NCI-H2171 treated with DMSO at 0.1 percent for 48 hours (cell line): ENCODE data around the gene B3GALT2.
A peak's percentile ranks its signal among the peaks of the same experiment; 100 is the strongest.
"Not testable (repeated sequence)": the region's sequence is repeated elsewhere in the genome, so short reads cannot be mapped to it uniquely, and the experiment has no call there.

Experiments used
- DNase-seq: peaks from one replicate; lab custom pipeline; 2025; lab: John Stamatoyannopoulos, UW

B3GALT2 gene, protein sequence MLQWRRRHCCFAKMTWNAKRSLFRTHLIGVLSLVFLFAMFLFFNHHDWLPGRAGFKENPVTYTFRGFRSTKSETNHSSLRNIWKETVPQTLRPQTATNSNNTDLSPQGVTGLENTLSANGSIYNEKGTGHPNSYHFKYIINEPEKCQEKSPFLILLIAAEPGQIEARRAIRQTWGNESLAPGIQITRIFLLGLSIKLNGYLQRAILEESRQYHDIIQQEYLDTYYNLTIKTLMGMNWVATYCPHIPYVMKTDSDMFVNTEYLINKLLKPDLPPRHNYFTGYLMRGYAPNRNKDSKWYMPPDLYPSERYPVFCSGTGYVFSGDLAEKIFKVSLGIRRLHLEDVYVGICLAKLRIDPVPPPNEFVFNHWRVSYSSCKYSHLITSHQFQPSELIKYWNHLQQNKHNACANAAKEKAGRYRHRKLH

DNA sequence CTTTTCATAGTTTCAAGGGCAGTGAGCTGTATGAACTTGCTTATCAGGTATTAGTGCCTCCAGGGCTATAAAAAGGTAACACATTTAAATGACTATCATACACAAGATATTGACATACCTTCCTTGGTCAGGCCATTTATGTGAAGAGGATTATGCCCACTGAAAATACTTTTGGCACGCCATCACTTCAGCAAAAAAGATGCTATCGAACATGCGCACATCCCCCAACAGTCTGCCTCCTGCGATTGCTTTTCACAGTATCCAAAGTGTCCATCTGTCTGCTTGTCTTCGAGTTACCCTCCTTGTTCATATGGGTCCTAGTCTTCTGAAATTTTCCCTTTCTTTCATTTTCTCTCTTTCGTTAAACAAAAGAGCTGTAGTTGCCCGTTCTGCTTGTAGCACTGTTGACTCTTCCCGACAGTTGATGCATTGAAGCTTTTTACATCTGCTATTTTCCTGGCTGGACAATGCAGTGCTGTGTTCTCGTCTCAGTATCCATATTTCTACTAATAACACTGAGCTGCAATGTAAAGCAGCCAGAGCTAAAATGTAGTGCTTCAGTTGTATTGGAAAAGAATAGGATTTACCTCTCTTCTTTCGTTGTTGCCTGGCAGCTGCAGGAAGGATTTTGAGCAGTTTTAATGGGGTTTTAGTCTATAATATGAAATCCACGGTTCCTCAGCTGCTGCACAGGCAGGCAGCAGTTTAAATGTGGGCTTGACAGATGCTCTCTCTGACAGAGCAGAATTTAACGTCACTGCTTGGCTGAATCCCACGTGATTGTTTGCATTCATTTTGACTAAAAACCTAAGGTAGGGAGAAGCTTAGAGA lies at the start of gene B3GALT2:
B3GALT2 (minus strand) TSS at position 713 of the 831 bp plus-strand sequence. CDS start 5,051 bp downstream, outside the sequence.
- DNase-seq = peak; percentile 84

DNA sequence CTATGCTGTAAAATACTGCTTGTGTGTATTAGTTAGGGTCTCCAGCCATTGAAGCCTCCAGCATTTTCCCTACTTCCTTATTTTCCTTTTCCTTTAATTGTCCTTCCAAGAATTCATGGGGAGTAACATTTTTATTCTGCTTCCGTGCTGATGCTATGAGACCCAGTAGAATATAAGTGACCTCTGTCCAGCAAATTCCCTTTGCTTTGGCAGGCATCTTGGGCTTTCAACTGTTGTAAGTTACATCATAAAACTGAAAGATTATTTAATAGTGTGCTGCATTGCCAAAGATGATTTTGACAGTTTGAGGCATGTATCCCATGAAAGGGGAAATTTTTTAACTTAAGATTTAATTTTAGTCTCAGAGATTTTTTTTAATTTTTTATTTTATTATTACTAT lies 48.1 kb upstream of the B3GALT2 start:
- DNase-seq = no peak

DNA sequence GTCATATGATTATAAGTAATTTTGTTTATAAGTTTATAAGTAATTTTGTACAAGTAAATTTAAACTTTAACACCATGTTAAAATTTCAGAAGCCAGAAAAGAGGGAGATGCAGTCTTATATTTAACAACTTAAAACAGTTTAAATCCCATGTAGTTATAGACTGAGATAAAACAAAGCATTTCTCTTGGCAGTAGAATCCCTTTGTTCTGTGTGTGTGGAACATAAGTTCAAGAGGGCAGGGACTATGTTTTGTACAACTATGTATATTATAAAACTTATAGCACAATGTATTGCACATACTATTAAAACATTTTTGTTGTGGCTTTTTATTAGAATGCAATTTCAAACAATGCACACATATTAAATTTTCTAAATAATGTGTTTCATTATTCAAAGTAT lies 44.7 kb upstream of the B3GALT2 start:
- not testable (repeated sequence) for DNase-seq

DNA sequence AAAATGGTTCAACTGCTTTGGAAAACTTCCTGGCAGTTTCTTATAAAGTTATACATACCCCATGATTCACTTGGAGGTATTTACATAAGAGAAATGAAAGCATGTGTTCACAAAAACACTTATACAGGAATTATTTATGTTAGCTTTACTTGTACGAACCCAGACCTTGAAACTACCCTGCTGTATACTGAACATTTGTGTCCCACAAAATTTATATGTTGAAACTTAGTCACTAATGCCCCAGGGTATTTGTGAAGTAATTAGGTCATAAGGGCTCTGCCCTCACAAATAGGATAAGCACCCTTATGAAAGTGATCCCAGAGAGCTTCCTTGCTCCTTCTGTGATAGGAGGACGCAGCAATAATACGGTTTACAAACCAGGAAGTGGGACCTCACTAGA lies 42.7 kb upstream of the B3GALT2 start:
- DNase-seq = no peak

DNA sequence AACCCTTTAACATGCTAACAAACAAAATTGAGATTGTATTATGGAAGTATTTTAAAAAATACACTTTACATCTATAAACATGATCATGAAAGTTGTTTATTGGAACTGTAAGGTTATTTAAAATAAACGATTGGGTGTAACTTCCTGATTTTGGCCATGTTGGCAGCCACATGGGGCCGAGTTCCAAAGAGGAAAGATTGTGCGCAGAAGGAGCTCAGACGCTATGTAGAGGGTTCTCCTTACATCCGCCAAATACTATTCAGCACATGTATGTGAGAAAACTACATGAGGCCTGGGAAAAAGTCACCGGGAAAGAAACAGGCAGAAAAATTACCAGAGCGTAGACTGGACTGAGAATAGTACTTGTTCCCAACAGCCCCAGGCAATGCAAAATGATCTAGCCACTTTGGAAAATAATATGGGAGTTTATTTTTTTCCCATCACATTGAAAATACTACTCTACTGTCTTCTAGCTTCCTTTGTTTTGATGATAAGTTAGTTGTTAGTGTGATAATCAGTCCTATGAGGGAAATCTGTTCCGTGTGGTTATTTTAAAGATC lies 35.7 kb upstream of the B3GALT2 start:
- no peak for DNase-seq

DNA sequence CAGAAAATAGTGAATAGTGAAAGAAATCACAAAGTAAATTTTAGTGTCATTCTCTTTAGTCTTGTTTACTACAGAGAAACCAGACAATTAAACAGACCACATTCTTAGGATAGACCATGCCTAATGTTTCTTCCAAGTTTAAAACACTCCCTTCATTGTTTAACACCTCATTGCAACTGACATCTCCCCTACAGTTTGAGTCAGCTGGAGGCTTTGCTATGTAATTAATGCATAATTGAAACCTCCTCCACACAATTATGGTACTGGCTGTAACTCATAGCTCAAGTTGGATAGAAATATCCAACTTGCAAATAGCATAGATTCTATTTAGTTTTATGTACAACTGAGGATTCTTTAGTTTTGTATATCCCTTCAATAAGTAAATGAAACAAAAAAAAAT lies 35.2 kb upstream of the B3GALT2 start:
- no peak for DNase-seq

DNA sequence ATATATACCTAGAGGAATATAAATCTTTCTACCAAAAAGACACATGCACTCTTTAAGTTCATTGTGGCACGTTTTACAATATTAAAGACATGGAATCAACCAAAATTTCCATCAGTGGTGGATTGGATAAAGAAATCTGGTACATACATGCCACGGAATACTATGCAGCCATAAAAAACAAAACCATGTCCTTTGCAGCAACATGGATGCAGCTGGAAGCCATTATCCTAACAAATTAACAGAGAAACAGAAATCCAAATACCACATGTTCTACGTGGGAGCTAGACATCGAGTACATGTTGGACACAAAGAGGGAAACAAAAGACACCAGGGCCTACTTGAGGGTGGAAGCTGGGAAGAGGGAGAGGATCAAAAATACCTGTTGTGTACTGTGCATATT lies 33.0 kb upstream of the B3GALT2 start:
- no peak for DNase-seq

DNA sequence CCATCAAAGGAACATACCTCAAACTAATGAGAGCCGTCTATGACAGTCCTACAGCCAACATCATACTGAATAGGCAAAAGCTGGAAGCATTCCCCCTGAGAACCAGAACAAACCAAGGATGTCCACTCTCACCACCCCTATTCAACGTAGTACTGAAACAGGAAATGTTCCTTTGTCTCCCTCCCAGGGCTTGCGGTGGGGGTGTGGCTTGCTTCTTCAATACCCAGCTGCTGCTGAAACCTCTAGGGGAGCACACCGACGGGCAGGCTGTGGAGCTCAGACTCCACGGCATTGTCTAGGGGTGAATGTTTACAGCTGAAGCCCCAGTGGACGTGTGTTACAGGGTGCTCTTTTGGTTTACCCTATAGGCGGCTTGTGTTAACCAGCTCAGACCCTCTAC lies 30.5 kb upstream of the B3GALT2 start:
- no peak for DNase-seq

DNA sequence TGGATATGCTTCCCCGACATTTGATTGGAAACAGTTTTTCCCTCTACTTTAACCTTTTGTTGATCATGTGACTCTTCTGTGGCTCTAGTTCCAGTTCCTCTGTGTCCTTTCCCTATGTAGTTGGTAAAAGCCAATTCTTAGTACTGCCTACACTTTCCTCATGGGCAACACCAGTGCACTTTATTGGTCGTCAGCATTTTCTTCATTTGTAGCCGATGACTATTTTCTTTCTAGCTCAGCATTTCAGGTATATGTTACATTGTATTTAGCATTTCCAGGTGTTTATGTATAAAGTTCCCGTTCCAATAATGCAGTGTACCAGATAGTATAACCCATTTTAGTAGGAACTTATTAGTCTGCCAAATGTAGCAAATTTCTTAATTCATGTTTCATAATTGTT lies 27.6 kb upstream of the B3GALT2 start:
- DNase-seq = no peak

DNA sequence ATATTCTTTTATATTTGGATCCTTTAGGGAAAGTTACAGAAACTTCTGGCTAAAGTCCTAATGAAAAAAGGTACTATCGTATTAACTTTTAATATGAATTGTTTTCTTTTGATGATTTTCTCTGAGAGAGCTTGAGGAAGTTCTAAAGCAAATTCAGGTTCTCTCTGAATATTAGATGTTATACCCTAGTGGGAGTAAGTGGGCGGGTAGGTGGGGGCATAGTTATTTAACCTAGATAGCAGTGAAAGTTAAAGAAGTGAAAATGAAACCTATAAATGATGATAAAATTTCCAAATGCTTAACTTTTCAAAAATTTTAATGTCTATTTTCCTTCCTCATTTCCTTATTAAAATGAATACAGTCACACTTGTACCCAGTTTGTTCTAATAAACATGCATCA lies 26.2 kb upstream of the B3GALT2 start:
- DNase-seq = no peak

DNA sequence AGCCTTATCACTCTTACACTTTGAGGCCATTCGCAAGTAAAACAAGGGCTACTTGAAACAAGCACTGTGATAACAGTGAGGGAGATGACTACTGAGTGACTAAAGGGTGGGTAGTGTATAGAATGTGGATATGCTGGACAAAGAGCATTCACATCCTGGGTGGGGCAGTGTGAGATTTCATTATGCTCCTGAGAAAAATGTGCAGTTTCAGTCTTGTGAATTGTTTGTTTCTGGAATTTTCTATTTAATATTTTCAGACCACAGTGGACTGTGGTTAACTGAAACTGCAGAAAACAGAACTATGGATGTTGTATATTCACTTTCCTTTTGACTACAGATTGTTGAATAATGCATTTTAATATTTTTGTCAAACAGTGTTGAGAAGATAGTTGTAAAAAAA lies 25.1 kb upstream of the B3GALT2 start:
- no peak for DNase-seq

DNA sequence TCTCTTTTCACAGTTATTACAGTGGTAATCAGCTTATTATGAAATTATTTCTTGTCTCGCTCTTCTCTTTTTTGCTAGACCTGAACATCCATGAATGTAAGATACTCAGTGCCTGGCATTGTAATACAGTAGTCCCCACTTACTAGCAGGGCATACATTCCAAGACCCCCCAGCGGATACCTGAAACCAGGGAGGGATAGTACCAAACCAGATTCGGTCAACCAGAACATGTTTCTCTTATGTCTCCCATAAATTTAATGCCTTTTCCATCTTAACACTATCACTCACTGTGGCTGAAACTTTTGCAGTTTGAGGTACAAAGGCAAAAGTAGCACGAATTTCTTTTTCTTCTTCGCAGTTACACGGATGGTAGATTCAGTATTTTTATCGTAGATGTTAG lies 24.6 kb upstream of the B3GALT2 start:
- no peak for DNase-seq

DNA sequence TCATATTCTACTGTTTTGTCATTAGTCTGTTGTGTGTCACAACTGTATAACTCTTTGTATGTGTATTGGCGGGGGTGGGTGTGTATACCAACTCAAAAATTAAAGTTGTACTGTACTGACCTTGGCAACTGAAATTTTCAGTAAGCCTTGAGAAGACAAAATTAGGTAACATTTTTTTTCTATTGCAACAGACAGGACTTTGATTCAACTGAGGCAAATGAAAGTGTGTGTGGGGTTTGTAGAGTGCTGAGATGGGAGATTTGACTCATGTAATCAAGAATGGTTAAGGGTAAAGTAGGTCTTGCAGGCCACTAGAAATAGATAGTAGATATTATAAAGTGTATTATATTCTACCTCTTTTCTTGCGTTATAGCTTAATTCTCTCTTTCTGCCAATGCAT lies 14.6 kb upstream of the B3GALT2 start:
- DNase-seq = no peak

DNA sequence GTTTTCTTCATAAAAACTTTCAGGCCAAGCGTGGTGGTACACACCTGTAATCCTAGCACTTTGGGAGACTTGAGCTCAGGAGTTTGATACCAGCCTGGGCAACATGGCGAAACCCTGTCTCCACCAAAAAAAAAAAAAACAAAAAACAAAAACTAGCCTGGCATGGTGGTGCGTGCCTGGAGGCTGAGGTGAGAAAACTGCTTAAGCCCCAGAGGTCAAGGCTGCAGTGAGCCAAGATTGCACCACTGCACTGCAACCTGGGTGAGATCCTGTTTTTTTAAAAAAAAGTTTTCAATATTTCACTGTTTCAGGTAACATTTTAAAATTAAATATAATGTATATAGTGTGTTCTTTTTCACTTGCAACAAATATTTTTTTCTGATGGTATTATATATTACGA lies 13.5 kb upstream of the B3GALT2 start:
- no peak for DNase-seq

DNA sequence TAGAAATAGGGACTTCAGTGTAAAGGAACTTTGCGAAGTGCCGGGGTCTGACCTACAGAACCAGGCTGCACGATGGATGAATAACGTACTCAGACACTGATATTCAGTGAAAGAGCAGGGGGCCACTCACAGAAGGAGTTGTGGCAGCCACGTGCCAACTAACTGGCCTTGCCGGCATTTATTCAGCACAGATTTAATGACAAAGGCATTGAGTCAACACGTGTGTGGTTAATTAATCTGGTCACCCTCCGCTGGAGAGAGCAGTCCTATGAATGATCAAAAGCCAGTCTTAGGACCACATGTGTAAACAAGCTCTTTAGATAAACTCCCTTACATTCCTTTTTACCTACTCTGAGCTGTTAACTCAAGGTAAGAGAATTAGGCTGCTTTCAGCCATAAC lies 6.2 kb upstream of the B3GALT2 start:
- DNase-seq = no peak

DNA sequence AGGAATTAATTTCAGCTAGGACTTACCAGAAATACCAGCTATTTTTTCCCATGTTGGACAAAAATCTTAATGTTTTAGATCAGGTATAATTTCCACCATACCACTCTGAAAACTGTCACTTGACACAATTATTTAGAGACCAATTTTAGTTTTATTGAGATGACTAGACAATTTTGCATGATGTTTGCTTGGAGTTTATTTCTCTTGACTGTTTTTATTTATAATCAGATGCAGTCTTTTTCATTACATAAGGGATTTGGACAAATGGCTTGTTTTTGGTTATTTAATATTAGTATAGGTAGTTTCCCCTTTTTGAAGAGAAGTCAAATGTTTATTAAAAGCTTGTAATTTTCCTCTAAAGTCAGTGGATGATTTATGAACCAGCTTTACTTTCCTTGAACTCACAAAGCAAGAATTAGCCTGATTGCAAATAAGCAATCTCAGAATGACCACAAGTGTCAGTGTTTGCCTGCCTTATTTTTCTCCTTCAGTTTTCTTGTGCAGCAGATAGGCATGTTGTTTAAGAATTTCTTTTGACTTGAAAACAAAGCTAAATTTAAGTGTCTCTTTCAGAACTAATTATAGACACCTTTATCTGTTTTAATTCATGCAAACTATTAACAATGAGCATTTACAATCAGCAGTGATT lies 3.8 kb upstream of the B3GALT2 start:
- peak; percentile 16 for DNase-seq

DNA sequence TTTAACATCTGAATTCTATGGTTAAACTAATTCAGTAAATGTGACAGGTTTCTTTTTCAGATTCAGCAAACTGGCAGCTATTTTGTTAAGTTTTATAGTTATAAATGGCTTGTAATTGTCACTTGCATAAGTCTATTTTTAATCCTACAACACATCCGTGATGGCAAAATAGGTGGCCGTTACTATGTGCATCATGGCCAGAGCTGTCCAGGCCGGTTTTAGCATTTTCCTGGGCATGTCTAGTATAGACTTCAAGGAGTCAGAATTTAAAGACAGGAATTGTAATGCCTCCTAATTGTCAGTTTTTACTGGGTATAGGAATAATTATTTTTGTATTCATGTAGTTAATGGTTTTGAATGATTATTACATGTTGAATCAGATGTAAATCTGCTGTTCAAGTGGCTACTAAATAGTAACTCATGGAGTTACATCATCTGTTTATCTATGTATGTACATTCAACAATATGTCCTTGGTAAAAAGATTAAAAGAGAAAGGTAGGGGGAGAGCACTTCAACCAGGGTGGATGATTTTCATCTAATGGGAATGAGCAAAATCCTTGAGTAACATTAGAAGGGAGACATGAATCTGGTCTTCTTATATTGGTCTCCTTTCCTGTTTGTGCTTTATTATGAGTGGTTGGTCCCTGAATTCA lies 3.2 kb upstream of the B3GALT2 start:
- DNase-seq = no peak

DNA sequence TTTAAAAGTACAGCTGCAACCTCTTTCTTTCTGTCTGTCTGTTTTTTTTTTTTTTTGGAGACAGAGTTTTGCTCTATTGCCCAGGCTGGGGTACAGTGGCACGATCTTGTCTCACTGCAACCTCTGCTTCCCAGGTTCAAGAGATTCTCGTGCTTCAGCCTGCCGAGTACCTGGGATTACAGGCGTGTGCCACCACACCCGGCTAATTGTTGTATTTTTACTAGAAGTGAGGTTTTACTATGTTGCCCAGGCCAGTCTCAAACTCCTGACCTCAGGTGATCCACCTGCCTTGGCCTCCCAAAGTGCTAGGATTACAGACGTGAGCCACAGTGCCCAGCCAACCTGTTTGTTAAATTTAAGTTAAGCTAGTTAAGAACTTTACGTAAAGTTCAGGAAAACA lies 2.5 kb upstream of the B3GALT2 start:
- DNase-seq = not testable (repeated sequence)

DNA sequence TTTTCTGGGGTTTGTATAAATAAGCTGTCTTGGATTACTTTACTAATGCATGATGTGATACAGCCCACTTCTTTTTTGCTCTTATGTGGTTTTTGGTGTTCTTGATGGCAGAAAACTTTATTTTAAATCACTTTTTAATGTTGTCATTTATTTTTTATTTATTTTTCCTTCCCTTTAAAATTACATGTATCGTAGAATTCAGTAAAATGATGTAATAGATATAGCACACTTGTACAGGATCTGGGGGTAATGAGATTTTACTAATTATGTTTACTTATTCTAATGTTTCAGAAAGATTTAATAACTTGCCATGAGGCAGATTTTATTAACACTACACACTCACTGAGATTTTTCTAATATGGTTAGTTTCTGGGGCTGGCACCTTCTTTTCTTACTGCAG lies 701 bp upstream of the B3GALT2 start:
- DNase-seq = no peak

DNA sequence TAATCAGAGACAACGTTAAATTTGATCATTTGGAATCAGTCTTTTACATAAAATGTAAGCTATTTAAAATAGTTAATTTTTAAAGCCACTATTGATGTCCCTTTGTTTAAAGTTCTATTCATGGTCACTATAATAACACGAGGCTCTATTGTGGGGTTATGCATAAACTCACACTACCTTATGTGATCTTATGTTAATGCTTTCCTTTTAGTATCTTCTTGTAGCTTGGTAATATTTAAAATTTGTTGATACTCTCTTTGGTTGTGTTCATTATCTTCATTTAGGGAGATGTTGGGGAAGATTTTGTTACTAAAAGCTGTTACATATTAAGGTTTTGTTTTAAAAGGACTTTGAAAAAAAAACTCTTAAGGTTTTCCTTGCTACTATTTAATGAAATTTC lies 1.2 kb downstream of the B3GALT2 start:
- no peak for DNase-seq

DNA sequence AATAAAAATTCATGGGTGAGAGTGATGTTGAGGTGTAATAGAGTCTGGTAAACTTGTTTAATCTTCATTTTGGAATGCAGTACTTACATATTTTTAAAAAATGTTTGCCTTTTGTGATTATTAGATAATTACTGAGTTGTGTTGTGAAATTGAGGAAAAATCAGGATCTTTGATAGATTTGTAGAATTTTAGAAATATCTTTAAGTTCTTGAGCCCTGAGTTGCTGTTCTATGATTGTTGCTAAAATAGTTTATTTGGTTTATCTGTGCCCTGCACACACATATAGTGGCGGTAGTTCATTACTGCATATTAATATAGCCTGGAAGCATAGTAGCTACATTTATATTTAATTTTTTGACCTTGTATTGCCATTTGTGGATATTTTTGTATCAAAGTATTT lies 1.6 kb downstream of the B3GALT2 start:
- DNase-seq = no peak
